8988T (cell line): ENCODE measurements around the gene PPP2R5B.

Experiments used
- DNase-seq: peaks from one replicate; pipeline ENCODE4 v3.0.0; 2011

Gene PPP2R5B

GRCh38 chr11:64923944-64924909 is at the start of gene PPP2R5B:
TSS of gene PPP2R5B (plus strand) at chr11:64924689. CDS start at chr11:64925735, 1,046 bp downstream.
- DNase-seq: peak; percentile 99

GRCh38 chr11:64875369-64876228 is 48.9 kb upstream of the PPP2R5B start:
- DNase-seq: no peak

GRCh38 chr11:64876229-64876750 is 48.2 kb upstream of the PPP2R5B start:
- no peak for DNase-seq

GRCh38 chr11:64876835-64877341 is 47.6 kb upstream of the PPP2R5B start:
- no peak for DNase-seq

GRCh38 chr11:64877390-64878222 is 46.9 kb upstream of the PPP2R5B start:
- DNase-seq: no peak

- no peak for DNase-seq
Observed at GRCh38 chr11:64878223-64878493, 46.3 kb upstream of the PPP2R5B start.

- DNase-seq: peak; percentile 98
Observed at GRCh38 chr11:64878494-64879243, 45.8 kb upstream of the PPP2R5B start, which contains the start of gene EHD1. TSS of gene EHD1 (minus strand) at chr11:64878621. CDS start at chr11:64878464, 157 bp downstream.

- DNase-seq: peak; percentile 28
Observed at GRCh38 chr11:64879244-64879900, 45.1 kb upstream of the PPP2R5B start.

GRCh38 chr11:64880240-64881001 is 44.1 kb upstream of the PPP2R5B start:
- no peak for DNase-seq

GRCh38 chr11:64881476-64881875 is 43.0 kb upstream of the PPP2R5B start:
- no peak for DNase-seq

GRCh38 chr11:64882243-64882642 is 42.2 kb upstream of the PPP2R5B start:
- DNase-seq: no peak

- no peak for DNase-seq
Observed at GRCh38 chr11:64883575-64883974, 40.9 kb upstream of the PPP2R5B start.

- DNase-seq: no peak
Observed at GRCh38 chr11:64884019-64884418, 40.5 kb upstream of the PPP2R5B start.

GRCh38 chr11:64885367-64886286 is 38.9 kb upstream of the PPP2R5B start:
- no peak for DNase-seq

GRCh38 chr11:64887234-64887756 is 37.2 kb upstream of the PPP2R5B start:
- DNase-seq: no peak

GRCh38 chr11:64887757-64888405 is 36.6 kb upstream of the PPP2R5B start:
- peak; percentile 97 for DNase-seq

- DNase-seq: no peak
Observed at GRCh38 chr11:64888406-64888728, 36.1 kb upstream of the PPP2R5B start.
